C4-2B (cell line): ENCODE results near the gene PLOD1.

Experiments used
- H3K27ac ChIP-seq: fragments of 450-650 bp; 2 replicates; pipeline ENCODE4 v1.5.1; 2017
- CTCF ChIP-seq: fragments of 450-650 bp; conservative IDR thresholded peaks from 2 replicates; pipeline ENCODE4 v1.5.1; 2017; ENCODE audit warnings: mild to moderate bottlenecking
- ZFX ChIP-seq: fragments of 450-650 bp; IDR thresholded peaks from 2 replicates; pipeline ENCODE4 v1.6.1; 2017

The PLOD1 gene

GRCh38 chr1:11960715-11961114, 26.2 kb downstream of the PLOD1 start:
- no peak overlapping the region for H3K27ac ChIP-seq
- TF ChIP-seq CTCF (no peak), ZFX (no peak)

- no peak for TF ChIP-seq CTCF
- TF ChIP-seq ZFX, result no peak
- H3K27ac ChIP-seq, result no peak overlapping the region
These were observed 26.7 kb downstream of the PLOD1 start for GRCh38 chr1:11961230-11961629.

- no peak for TF ChIP-seq CTCF
- TF ChIP-seq ZFX, result no peak
These were observed 29.1 kb downstream of the PLOD1 start for GRCh38 chr1:11963622-11964021.

GRCh38 chr1:11964656-11965055, 30.1 kb downstream of the PLOD1 start:
- TF ChIP-seq CTCF (no peak), ZFX (no peak)

More at GRCh38 chr1:11963622-11964021, 29.1 kb downstream of the PLOD1 start:
- no peak overlapping the region for H3K27ac ChIP-seq

GRCh38 chr1:11967028-11967547, 32.6 kb downstream of the PLOD1 start:
- no peak overlapping the region for H3K27ac ChIP-seq
- TF ChIP-seq ZFX, result no peak

More at GRCh38 chr1:11964656-11965055, 30.1 kb downstream of the PLOD1 start:
- H3K27ac ChIP-seq, result no peak overlapping the region

GRCh38 chr1:11970441-11971185, 36.1 kb downstream of the PLOD1 start:
- TF ChIP-seq ZFX, result no peak
- no peak for TF ChIP-seq CTCF
- no peak overlapping the region for H3K27ac ChIP-seq

GRCh38 chr1:11977625-11978024, 43.1 kb downstream of the PLOD1 start:
- TF ChIP-seq ZFX (no peak), CTCF (no peak)
- H3K27ac ChIP-seq, result peak overlapping the region; percentile 94; the same call in 1 of the 2 replicates

GRCh38 chr1:11978301-11978700, 43.8 kb downstream of the PLOD1 start:
- TF ChIP-seq ZFX (no peak), CTCF (no peak)
- H3K27ac ChIP-seq, result peak overlapping the region; percentile 94
